IMR-90 (cell line): ENCODE data around the gene PRR5L.

Source experiments
- CTCF ChIP-seq: conservative IDR thresholded peaks from 2 replicates; pipeline ENCODE4 v1.5.1; 2012; ENCODE audit warnings: mild to moderate bottlenecking, low read depth, low read length, improper control_type of control experiment
- POLR2A ChIP-seq: IDR thresholded peaks from 2 replicates; pipeline ENCODE4 v1.6.1; 2012; ENCODE audit warnings: mild to moderate bottlenecking, low read depth, low read length

- TF ChIP-seq CTCF, result no peak
- no peak for TF ChIP-seq POLR2A
These were observed 121.1 kb downstream of the PRR5L start for GRCh38 chr11:36417154-36417553.
